Gastroesophageal sphincter (tissue), 4 donors: ENCODE results near the gene RAB11FIP3. TPM values are rescaled to one million over a fixed set of nuclear protein-coding genes. Genes with fewer than 3 reads are reported as not detected.
"Not testable (repeated sequence)": the region's sequence is repeated elsewhere in the genome, so short reads cannot be mapped to it uniquely, and the experiment has no call there.

ENCODE experiments used
- ATAC-seq: fragments of 150-250 bp; one replicate; pipeline ENCODE4 v1.9.1; 2016; ENCODE audit warnings: mild to moderate bottlenecking, moderate library complexity
- H3K27ac ChIP-seq, 4 donors: fragments of 200-600 bp; sonication (generic) in 3 of 4; 1 replicate in 3 of 4; 2 replicates in 1 of 4; pipeline ENCODE4 v1.5.1; 2016 to 2019
- H3K27me3 ChIP-seq: fragments of 200-600 bp; sonication (generic); one replicate; pipeline ENCODE4 v1.5.1; 2019
- H3K36me3 ChIP-seq, 2 donors: fragments of 200-600 bp; sonication (generic); one replicate each; pipeline ENCODE4 v1.5.1; 2019; ENCODE audit warnings: control low read depth in 1 of 2
- H3K4me1 ChIP-seq, 3 donors: fragments of 200-600 bp; sonication (generic); 1 replicate in 2 of 3; 2 replicates in 1 of 3; pipeline ENCODE4 v1.5.1; 2016 to 2019; ENCODE audit warnings: control low read depth in 2 of 3
- H3K4me3 ChIP-seq, 2 donors: fragments of 200-600 bp; sonication (generic); one replicate each; pipeline ENCODE4 v1.5.1; 2019; ENCODE audit warnings: mild to moderate bottlenecking in 1 of 2, moderate library complexity in 1 of 2
- H3K9me3 ChIP-seq, 3 donors: fragments of 200-600 bp; sonication (generic); one replicate each; pipeline ENCODE4 v1.5.1; 2017 to 2019; ENCODE audit warnings: control low read depth in 2 of 3
- EP300 ChIP-seq: sonication (generic); formaldehyde crosslinking; IDR thresholded peaks from one replicate; pipeline ENCODE4 v1.6.1; 2017; ENCODE audit warnings: antibody characterized with exemption, mild to moderate bottlenecking
- POLR2A ChIP-seq, 2 donors: fragments of 450-650 bp; IDR thresholded peaks; one replicate each; pipeline ENCODE4 v1.6.1; 2017; ENCODE audit warnings: antibody characterized with exemption in 2 of 2, mild to moderate bottlenecking in 2 of 2, moderate library complexity in 1 of 2
- POLR2AphosphoS5 ChIP-seq: sonication (generic); formaldehyde crosslinking; IDR thresholded peaks from one replicate; pipeline ENCODE4 v1.6.1; 2017; ENCODE audit warnings: antibody characterized with exemption
- WGBS, 2 donors: methylation state at CpG; one replicate each; pipeline ENCODE4 v1.1.5; 2018; ENCODE audit warnings: low coverage in 1 of 2; 5-methylcytosine and 5-hydroxymethylcytosine counted together
- total RNA-seq, 4 donors: library from RNA; depleted of rRNA; stranded (reverse); fragments of >200 nt; gene quantifications; one replicate each; pipeline ENCODE4 v1.1.0, GENCODE V29; 2016
- TF ChIP-seq, protein P1 (sequence below), 4 experiments: fragments of 200-600 bp in 2 of 4; fragments of 450-650 bp in 2 of 4; sonication (generic) in 1 of 4; IDR thresholded peaks; one replicate each; pipeline ENCODE4 v1.5.1; 2017 to 2019; ENCODE audit warnings: antibody characterized with exemption in 4 of 4, mild to moderate bottlenecking in 2 of 4, moderate library complexity in 2 of 4

RAB11FIP3 gene
- total RNA-seq, 4 donors from 2014 or later = 47.4 to 88.9 (median 58.6) TPM

DNA sequence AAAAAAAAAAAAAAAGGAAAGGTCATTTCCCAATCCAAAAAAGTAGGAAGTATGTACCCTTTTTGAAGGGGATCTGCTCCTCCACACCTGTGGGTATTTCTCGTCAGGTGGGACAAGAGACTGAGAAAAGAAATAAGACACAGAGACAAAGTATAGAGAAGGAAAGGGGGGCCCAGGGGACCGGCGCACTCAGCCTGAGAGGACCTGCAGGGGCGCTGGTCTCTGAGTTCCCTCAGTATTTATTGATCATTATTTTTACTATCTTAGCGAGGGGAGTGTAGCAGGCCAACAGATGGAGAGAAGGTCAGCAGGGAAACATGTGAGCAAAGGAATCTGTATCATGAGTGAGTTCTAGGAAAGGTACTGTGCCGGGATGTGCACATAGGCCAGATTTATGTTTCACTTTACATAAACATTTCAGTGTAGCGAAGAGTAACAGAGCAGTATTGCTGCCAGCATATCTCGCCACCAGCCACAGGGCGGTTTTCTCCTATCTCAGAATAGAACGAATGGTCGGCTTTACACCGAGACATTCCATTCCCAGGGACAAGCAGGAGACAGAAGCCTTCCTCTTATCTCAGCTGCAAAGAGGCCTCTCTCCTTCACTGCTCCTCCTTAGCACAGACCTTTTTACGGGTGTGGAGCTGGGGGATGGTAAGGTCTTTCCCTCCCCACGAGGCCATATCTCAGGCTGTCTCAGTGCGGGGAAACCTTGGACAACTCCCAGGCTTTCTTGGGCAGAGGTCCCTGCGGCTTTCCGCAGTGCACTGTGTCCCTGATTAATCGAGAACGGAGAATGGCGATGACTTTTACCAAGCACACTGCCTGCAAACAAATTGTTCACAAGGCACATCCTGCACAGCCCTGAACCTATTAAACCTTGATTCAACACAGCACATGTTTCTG lies 37.4 kb upstream of the RAB11FIP3 start:
- WGBS, 2 donors = 25 to 31% methylated on average over 14 to 19 of the region's 20 CpGs
- H3K9me3 ChIP-seq, H3K27me3 ChIP-seq, ATAC-seq, H3K36me3 ChIP-seq: not testable (repeated sequence)
- TF ChIP-seq, protein P1, sequence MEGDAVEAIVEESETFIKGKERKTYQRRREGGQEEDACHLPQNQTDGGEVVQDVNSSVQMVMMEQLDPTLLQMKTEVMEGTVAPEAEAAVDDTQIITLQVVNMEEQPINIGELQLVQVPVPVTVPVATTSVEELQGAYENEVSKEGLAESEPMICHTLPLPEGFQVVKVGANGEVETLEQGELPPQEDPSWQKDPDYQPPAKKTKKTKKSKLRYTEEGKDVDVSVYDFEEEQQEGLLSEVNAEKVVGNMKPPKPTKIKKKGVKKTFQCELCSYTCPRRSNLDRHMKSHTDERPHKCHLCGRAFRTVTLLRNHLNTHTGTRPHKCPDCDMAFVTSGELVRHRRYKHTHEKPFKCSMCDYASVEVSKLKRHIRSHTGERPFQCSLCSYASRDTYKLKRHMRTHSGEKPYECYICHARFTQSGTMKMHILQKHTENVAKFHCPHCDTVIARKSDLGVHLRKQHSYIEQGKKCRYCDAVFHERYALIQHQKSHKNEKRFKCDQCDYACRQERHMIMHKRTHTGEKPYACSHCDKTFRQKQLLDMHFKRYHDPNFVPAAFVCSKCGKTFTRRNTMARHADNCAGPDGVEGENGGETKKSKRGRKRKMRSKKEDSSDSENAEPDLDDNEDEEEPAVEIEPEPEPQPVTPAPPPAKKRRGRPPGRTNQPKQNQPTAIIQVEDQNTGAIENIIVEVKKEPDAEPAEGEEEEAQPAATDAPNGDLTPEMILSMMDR (IDR thresholded peaks at IDR 0.05) = peak in 1 of 4 experiments; percentile 13
- Histone ChIP-seq H3K4me1 (peaks cover 0 to 46% (median 4%) of the 10 kb centered on the region in 3 donors), H3K27ac (peak overlapping the region; percentile 19 to 75 (median 65)), H3K4me3 (peak overlapping the region in 1 of 2 donors; percentile 14)

DNA sequence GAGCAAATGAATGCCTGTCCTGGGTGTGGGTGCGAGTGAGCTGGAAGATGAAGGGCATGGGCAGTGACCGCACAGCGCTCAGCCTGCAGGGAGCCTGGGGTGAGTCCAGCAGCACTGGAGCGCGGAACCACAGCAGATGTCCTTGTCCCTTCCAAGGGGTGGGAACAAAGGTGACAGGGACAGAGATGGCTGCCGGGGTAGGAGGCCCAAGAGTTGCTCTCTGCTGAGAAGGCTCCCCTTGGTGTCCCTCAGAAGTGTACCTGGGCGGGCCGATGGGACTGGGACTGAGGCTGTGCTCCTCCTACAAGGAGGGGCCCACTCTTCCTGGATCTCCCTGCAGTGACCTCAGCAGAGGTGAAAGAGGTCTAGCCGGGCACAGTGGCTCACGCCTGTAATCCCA lies 36.1 kb upstream of the RAB11FIP3 start:
- Histone ChIP-seq H3K4me1 (peaks cover 0 to 33% (median 0%) of the 10 kb centered on the region in 3 donors), H3K36me3 (no peaks in the 10 kb centered on the region), H3K9me3 (no peaks in the 10 kb centered on the region), H3K27me3 (no peaks in the 10 kb centered on the region), H3K4me3 (no peak overlapping the region), H3K27ac (no peak overlapping the region)
- TF ChIP-seq, protein P1 (IDR thresholded peaks at IDR 0.05) = no peak
- TF ChIP-seq POLR2AphosphoS5 (no peak), POLR2A (IDR thresholded peaks at IDR 0.05) (no peak), EP300 (no peak)
- WGBS, 2 donors = 83% methylated on average over 1 of the region's 10 CpGs; no CpG with 5 or more reads in 1 of the 2 donors
- ATAC-seq = no peak

DNA sequence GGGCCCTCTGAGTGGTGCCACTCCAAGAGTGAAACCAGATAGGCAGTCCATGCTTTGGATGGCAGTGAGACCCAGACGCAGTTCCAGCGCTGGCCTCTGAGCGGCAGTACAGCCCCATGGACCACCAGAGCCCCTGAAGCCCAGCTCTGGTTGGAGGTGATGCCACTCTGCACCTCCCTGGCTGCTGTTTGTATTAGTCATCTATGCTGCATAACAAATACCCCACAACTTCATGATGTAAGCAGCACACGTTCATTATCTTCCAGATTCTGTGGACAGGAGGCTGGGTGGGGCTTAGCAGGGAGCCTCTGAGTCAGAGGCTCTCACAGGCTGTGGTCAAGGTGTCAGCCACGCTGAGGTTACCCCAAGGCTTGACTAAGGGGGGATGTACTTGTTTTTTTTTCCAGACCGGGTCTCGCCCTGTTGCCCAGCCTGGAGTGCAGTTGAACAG lies 33.5 kb upstream of the RAB11FIP3 start:
- Histone ChIP-seq H3K27me3 (no peaks in the 10 kb centered on the region), H3K36me3 (no peaks in the 10 kb centered on the region), H3K4me3 (no peak overlapping the region), H3K4me1 (peaks cover 0 to 34% (median 0%) of the 10 kb centered on the region in 3 donors), H3K27ac (no peak overlapping the region), H3K9me3 (no peaks in the 10 kb centered on the region)
- WGBS, 2 donors = 80% methylated on average over 1 of the region's 7 CpGs; no CpG with 5 or more reads in 1 of the 2 donors
- TF ChIP-seq POLR2AphosphoS5 = no peak
- TF ChIP-seq EP300 = no peak
- TF ChIP-seq, protein P1 (IDR thresholded peaks at IDR 0.05) = peak in 3 of 4 experiments; percentile 64 to 76 (median 69)
- TF ChIP-seq POLR2A (IDR thresholded peaks at IDR 0.05) = no peak
- peak; percentile 54 for ATAC-seq

DNA sequence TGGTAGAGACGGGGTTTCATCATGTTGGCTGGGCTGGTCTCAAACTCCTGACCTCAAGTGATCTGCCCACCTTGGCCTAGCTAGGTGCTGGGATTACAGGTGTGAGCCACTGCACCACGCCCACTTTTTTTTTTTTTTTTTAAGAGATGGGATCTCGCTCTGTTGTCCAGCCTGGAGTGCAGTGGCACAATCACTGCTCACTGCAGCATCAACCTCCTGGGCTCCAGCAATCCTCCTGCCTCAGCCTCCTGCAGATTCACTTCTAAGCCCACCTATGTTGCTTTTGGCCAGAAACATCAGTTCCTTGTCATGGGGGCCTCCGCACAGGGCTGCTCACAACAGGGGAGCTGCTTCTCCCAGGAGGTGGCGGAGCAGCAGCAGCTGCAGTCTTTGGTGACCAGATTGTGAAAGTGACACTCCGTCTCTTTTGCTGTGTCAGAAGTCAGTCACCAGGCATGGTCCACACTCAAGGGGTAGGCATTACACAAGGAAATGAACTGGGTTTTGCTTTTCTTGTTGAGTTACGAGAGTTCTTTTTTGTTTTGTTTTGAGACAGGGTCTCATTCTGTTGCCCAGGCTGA lies 32.9 kb upstream of the RAB11FIP3 start:
- H3K4me1 ChIP-seq = peaks cover 0 to 27% (median 0%) of the 10 kb centered on the region in 3 donors
- H3K9me3 ChIP-seq = no peaks in the 10 kb centered on the region
- no peak overlapping the region for H3K4me3 ChIP-seq
- 94 to 100% methylated on average over 2 to 7 of the region's 7 CpGs for WGBS, 2 donors
- TF ChIP-seq, protein P1 (IDR thresholded peaks at IDR 0.05) = no peak
- TF ChIP-seq EP300 (no peak), POLR2A (IDR thresholded peaks at IDR 0.05) (no peak), POLR2AphosphoS5 (no peak)
- H3K36me3 ChIP-seq = no peaks in the 10 kb centered on the region
- no peaks in the 10 kb centered on the region for H3K27me3 ChIP-seq
- no peak for ATAC-seq
- no peak overlapping the region for H3K27ac ChIP-seq
